ENCODE data around the gene HDAC2.
"Not testable (repeated sequence)": the region's sequence is repeated elsewhere in the genome, so short reads cannot be mapped to it uniquely, and the experiment has no call there.

The HDAC2 gene

DNA sequence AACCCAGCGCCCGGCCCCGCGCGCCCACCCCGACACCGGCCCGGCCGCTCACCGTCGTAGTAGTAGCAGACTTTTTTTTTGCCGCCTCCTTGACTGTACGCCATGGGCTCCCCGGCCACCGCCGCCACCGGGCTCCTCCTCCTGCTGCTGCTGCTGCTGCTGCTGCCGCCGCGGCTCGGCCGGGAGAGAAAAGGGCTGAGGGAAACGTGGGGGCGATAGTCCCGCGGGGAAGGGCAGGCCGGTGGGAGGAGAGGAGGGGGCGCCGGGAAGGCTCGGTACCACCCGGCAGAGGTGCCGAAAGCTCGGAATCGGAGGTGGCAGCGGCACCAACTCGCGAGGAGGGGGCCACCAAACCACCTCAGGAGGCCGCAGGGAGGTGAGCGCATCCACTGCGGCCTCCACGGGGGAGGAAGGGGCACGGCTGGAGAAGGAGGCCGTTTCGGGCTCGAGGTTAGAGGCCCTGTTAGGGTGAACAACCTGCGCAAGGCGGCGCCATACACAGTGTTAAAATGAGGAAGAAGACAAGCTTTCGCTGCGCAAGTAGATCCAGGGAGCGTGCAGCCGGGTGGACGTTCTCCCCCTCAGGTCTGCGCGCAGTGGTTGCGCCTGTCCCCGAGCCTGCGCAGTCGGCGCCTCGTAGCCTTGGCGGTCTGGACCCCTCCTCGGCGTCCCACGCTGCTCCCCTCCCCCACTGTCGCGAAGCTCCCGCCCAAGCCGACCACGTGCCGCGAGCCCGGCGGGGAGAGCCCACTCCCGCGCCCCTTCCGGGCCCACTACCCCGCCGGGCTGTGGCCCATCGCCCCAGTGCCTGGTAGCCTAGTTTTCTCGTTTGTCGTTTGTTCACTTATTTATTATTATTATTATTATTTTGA lies at the start of gene HDAC2:
Gene HDAC2 (minus strand): TSS at position 344 of the 872 bp plus-strand sequence. CDS start 240 bp downstream, at position 104.
- H3K4me3 ChIP-seq (ENCODE audit: low read depth in 1 of 2, low read length in 2 of 2), result peak within 1 kb of the TSS; percentile 83 to 96
- no peaks in the 10 kb centered on the region for H3K9me3 ChIP-seq (ENCODE audit: control insufficient read depth in 1 of 2, low read length in 2 of 2)
- peak within 1 kb of the TSS; percentile 78 to 82 for H3K9ac ChIP-seq (ENCODE audit: low read depth in 1 of 2, low read length in 2 of 2)
- H3K4me1 ChIP-seq (ENCODE audit: control insufficient read depth in 1 of 2, insufficient read depth in 2 of 2, low read length in 2 of 2), result peaks cover 21 to 25% of the 10 kb centered on the region in 2 donors
- H3K27ac ChIP-seq (ENCODE audit: low read depth, low read length), result peak within 1 kb of the TSS; percentile 84
- H3K27me3 ChIP-seq (ENCODE audit: control insufficient read depth in 1 of 2, insufficient read depth in 2 of 2, low read length in 2 of 2), result no peaks in the 10 kb centered on the region
- H3K36me3 ChIP-seq (ENCODE audit: control insufficient read depth in 1 of 2, insufficient read depth in 2 of 2, low read length in 2 of 2), result no peaks in the 10 kb centered on the region

DNA sequence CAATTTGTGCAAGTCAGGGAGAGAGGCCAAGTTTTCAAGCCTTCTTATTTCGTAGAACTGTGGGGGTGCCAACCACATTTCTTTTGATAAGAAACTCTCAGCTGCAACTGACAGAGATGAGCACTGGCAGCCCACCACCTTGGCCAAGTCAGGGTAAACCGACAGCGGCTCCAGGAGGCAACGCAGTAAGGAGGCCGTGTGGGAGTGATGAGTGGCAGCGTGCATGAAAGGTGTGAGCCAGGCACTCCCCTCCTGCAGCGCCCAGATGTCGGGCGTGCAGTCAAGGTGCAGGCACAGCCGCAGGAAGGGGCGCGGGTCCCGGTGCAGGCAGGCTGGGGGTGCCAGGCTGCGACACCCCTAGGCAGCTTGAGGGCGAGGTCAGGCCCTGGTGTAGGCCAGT lies 49.2 kb upstream of the HDAC2 start:
- Histone ChIP-seq H3K9ac (ENCODE audit: low read depth in 1 of 2, low read length in 2 of 2) (no peak overlapping the region), H3K36me3 (ENCODE audit: control insufficient read depth in 1 of 2, insufficient read depth in 2 of 2, low read length in 2 of 2) (no peaks in the 10 kb centered on the region), H3K4me3 (ENCODE audit: low read depth in 1 of 2, low read length in 2 of 2) (no peak overlapping the region), H3K9me3 (ENCODE audit: control insufficient read depth in 1 of 2, low read length in 2 of 2) (no peaks in the 10 kb centered on the region), H3K27ac (ENCODE audit: low read depth, low read length) (no peak overlapping the region), H3K27me3 (ENCODE audit: control insufficient read depth in 1 of 2, insufficient read depth in 2 of 2, low read length in 2 of 2) (no peaks in the 10 kb centered on the region), H3K4me1 (ENCODE audit: control insufficient read depth in 1 of 2, insufficient read depth in 2 of 2, low read length in 2 of 2) (no peaks in the 10 kb centered on the region)

DNA sequence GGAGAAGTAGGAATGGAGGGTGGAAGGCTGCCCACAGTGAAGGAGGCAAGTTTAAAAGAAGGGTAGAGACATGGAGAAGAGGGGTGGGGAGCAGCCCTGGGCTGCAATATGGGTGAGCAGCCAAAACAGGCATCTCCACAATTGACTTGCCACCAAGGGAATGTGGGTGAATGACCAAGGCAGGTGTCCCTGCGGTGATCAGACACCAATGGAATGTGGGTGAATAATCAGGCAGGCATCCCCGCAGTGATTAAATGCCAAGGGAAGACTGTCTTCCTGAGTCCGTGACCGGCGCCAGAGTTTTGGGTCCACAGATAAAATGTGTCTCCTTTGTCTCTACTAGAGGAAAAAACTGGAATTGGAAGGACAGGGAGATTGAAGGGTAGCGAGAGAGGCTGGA lies 46.2 kb upstream of the HDAC2 start:
- H3K27me3 ChIP-seq (ENCODE audit: control insufficient read depth in 1 of 2, insufficient read depth in 2 of 2, low read length in 2 of 2); H3K36me3 ChIP-seq (ENCODE audit: control insufficient read depth in 1 of 2, insufficient read depth in 2 of 2, low read length in 2 of 2); H3K27ac ChIP-seq (ENCODE audit: low read depth, low read length); H3K4me1 ChIP-seq (ENCODE audit: control insufficient read depth in 1 of 2, insufficient read depth in 2 of 2, low read length in 2 of 2); H3K9me3 ChIP-seq (ENCODE audit: control insufficient read depth in 1 of 2, low read length in 2 of 2); H3K4me3 ChIP-seq (ENCODE audit: low read depth in 1 of 2, low read length in 2 of 2); H3K9ac ChIP-seq (ENCODE audit: low read depth in 1 of 2, low read length in 2 of 2): not testable (repeated sequence)

DNA sequence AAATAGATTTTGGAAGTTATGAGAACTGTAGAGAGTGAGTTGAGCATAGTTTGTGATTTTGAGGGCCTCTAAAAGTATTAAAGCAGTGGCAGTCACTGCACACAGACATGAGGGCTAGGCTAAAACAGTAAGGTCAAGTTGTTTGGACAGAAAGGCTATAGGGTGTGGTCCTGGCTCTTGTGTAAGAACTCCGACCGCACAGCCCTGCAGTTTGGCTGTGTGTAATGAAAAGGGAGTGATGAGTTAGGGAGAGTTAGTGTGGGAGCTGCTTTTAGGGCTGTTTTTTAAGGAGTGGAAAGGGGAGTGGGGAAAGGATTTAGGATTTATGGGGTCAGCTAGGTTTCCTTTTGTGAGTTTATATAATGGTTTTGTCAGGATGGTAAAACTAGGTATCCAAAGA lies 43.2 kb upstream of the HDAC2 start:
- not testable (repeated sequence) for H3K4me3 ChIP-seq (ENCODE audit: low read depth in 1 of 2, low read length in 2 of 2); H3K9ac ChIP-seq (ENCODE audit: low read depth in 1 of 2, low read length in 2 of 2); H3K27me3 ChIP-seq (ENCODE audit: control insufficient read depth in 1 of 2, insufficient read depth in 2 of 2, low read length in 2 of 2); H3K4me1 ChIP-seq (ENCODE audit: control insufficient read depth in 1 of 2, insufficient read depth in 2 of 2, low read length in 2 of 2); H3K9me3 ChIP-seq (ENCODE audit: control insufficient read depth in 1 of 2, low read length in 2 of 2); H3K36me3 ChIP-seq (ENCODE audit: control insufficient read depth in 1 of 2, insufficient read depth in 2 of 2, low read length in 2 of 2); H3K27ac ChIP-seq (ENCODE audit: low read depth, low read length)

- not testable (repeated sequence) for H3K27me3 ChIP-seq (ENCODE audit: control insufficient read depth in 1 of 2, insufficient read depth in 2 of 2, low read length in 2 of 2); H3K4me3 ChIP-seq (ENCODE audit: low read depth in 1 of 2, low read length in 2 of 2); H3K9me3 ChIP-seq (ENCODE audit: control insufficient read depth in 1 of 2, low read length in 2 of 2); H3K27ac ChIP-seq (ENCODE audit: low read depth, low read length); H3K4me1 ChIP-seq (ENCODE audit: control insufficient read depth in 1 of 2, insufficient read depth in 2 of 2, low read length in 2 of 2); H3K9ac ChIP-seq (ENCODE audit: low read depth in 1 of 2, low read length in 2 of 2); H3K36me3 ChIP-seq (ENCODE audit: control insufficient read depth in 1 of 2, insufficient read depth in 2 of 2, low read length in 2 of 2)
These were observed 40.5 kb upstream of the HDAC2 start for GRCh38 chr6:114011486-114011885.

DNA sequence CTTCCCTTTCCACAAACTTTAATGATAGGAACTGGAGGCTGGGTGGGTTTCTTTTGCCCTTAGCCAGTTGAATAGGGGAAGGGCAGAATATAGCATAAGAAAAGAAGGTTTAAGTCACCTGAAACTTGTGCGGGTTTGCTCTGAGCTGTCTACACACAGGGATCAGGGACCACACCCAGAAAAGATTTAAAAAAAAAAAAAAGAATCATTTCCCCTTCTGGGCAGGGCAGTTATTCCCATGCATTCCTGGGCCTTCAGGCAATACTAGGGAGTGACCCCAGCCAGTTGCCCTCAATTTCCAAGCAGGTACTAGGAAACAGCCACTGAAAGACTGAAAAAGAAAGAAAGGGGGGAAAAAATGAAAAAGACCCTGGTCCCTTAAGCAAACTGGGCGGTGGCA lies 39.6 kb upstream of the HDAC2 start:
- Histone ChIP-seq H3K9me3 (ENCODE audit: control insufficient read depth in 1 of 2, low read length in 2 of 2) (no peaks in the 10 kb centered on the region), H3K4me3 (ENCODE audit: low read depth in 1 of 2, low read length in 2 of 2) (no peak overlapping the region), H3K36me3 (ENCODE audit: control insufficient read depth in 1 of 2, insufficient read depth in 2 of 2, low read length in 2 of 2) (no peaks in the 10 kb centered on the region), H3K27me3 (ENCODE audit: control insufficient read depth in 1 of 2, insufficient read depth in 2 of 2, low read length in 2 of 2) (no peaks in the 10 kb centered on the region), H3K27ac (ENCODE audit: low read depth, low read length) (no peak overlapping the region), H3K4me1 (ENCODE audit: control insufficient read depth in 1 of 2, insufficient read depth in 2 of 2, low read length in 2 of 2) (no peaks in the 10 kb centered on the region), H3K9ac (ENCODE audit: low read depth in 1 of 2, low read length in 2 of 2) (no peak overlapping the region)

GRCh38 chr6:114009192-114009591 lies 38.2 kb upstream of the HDAC2 start:
- no peaks in the 10 kb centered on the region for H3K4me1 ChIP-seq (ENCODE audit: control insufficient read depth in 1 of 2, insufficient read depth in 2 of 2, low read length in 2 of 2)
- H3K4me3 ChIP-seq (ENCODE audit: low read depth in 1 of 2, low read length in 2 of 2), result no peak overlapping the region
- H3K9ac ChIP-seq (ENCODE audit: low read depth in 1 of 2, low read length in 2 of 2), result no peak overlapping the region
- no peak overlapping the region for H3K27ac ChIP-seq (ENCODE audit: low read depth, low read length)
- H3K27me3 ChIP-seq (ENCODE audit: control insufficient read depth in 1 of 2, insufficient read depth in 2 of 2, low read length in 2 of 2), result no peaks in the 10 kb centered on the region
- no peaks in the 10 kb centered on the region for H3K36me3 ChIP-seq (ENCODE audit: control insufficient read depth in 1 of 2, insufficient read depth in 2 of 2, low read length in 2 of 2)
- H3K9me3 ChIP-seq (ENCODE audit: control insufficient read depth in 1 of 2, low read length in 2 of 2), result no peaks in the 10 kb centered on the region

GRCh38 chr6:114008331-114008730 lies 37.4 kb upstream of the HDAC2 start:
- H3K4me1 ChIP-seq (ENCODE audit: control insufficient read depth in 1 of 2, insufficient read depth in 2 of 2, low read length in 2 of 2), result no peaks in the 10 kb centered on the region
- no peak overlapping the region for H3K4me3 ChIP-seq (ENCODE audit: low read depth in 1 of 2, low read length in 2 of 2)
- no peaks in the 10 kb centered on the region for H3K27me3 ChIP-seq (ENCODE audit: control insufficient read depth in 1 of 2, insufficient read depth in 2 of 2, low read length in 2 of 2)
- H3K9me3 ChIP-seq (ENCODE audit: control insufficient read depth in 1 of 2, low read length in 2 of 2), result no peaks in the 10 kb centered on the region
- no peak overlapping the region for H3K9ac ChIP-seq (ENCODE audit: low read depth in 1 of 2, low read length in 2 of 2)
- H3K36me3 ChIP-seq (ENCODE audit: control insufficient read depth in 1 of 2, insufficient read depth in 2 of 2, low read length in 2 of 2), result no peaks in the 10 kb centered on the region
- H3K27ac ChIP-seq (ENCODE audit: low read depth, low read length), result no peak overlapping the region

GRCh38 chr6:114007516-114007915 lies 36.6 kb upstream of the HDAC2 start:
- Histone ChIP-seq H3K4me3 (ENCODE audit: low read depth in 1 of 2, low read length in 2 of 2) (no peak overlapping the region), H3K4me1 (ENCODE audit: control insufficient read depth in 1 of 2, insufficient read depth in 2 of 2, low read length in 2 of 2) (no peaks in the 10 kb centered on the region), H3K27ac (ENCODE audit: low read depth, low read length) (no peak overlapping the region), H3K27me3 (ENCODE audit: control insufficient read depth in 1 of 2, insufficient read depth in 2 of 2, low read length in 2 of 2) (no peaks in the 10 kb centered on the region), H3K36me3 (ENCODE audit: control insufficient read depth in 1 of 2, insufficient read depth in 2 of 2, low read length in 2 of 2) (no peaks in the 10 kb centered on the region), H3K9me3 (ENCODE audit: control insufficient read depth in 1 of 2, low read length in 2 of 2) (no peaks in the 10 kb centered on the region), H3K9ac (ENCODE audit: low read depth in 1 of 2, low read length in 2 of 2) (no peak overlapping the region)

DNA sequence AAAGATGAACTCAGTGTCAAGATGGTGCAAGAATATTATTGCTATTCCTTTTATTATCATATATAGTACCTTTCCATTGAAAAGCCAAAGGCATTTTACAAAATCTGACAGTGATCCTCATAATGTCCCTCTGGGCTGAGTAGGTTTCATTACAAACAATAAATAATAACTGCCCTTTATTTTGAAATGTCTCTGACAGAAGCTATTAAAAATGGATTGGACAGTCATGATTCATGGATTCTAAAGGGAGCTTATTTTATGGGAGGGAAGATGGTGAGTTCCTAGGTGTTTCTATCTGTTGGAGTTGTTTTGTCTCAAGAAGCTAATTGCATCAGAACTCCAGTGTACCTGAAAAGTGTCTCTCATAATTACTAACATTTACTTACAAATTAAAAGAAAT lies 30.4 kb upstream of the HDAC2 start:
- no peaks in the 10 kb centered on the region for H3K4me1 ChIP-seq (ENCODE audit: control insufficient read depth in 1 of 2, insufficient read depth in 2 of 2, low read length in 2 of 2)

More for the DNA sequence above, 30.4 kb upstream of the HDAC2 start:
- no peak overlapping the region for H3K27ac ChIP-seq (ENCODE audit: low read depth, low read length)
- no peaks in the 10 kb centered on the region for H3K36me3 ChIP-seq (ENCODE audit: control insufficient read depth in 1 of 2, insufficient read depth in 2 of 2, low read length in 2 of 2)
- no peaks in the 10 kb centered on the region for H3K9me3 ChIP-seq (ENCODE audit: control insufficient read depth in 1 of 2, low read length in 2 of 2)
- no peaks in the 10 kb centered on the region for H3K27me3 ChIP-seq (ENCODE audit: control insufficient read depth in 1 of 2, insufficient read depth in 2 of 2, low read length in 2 of 2)
- H3K9ac ChIP-seq (ENCODE audit: low read depth in 1 of 2, low read length in 2 of 2), result no peak overlapping the region
- no peak overlapping the region for H3K4me3 ChIP-seq (ENCODE audit: low read depth in 1 of 2, low read length in 2 of 2)
